ENCODE data around the gene PACRG. TPM values are rescaled to one million over a fixed set of nuclear protein-coding genes. Genes with fewer than 3 reads are reported as not detected.

The PACRG gene
- polyA plus RNA-seq, 3 donors, result not detected

GRCh38 chr6:163179721-163180120 lies 451.9 kb downstream of the PACRG start:
- TF ChIP-seq CTCF (IDR thresholded peaks at IDR 0.05), result no peak
- WGBS (ENCODE audit: insufficient coverage), result 78% methylated on average over 4 of the region's 7 CpGs
- intact Hi-C loops (cut with micrococcal nuclease), result loop anchor here (5.0 to 10.0 kb wide), 2 partner anchors 775 to 783 kb away; no protein-coding TSS in a partner anchor

GRCh38 chr6:163180874-163181541 lies 453.2 kb downstream of the PACRG start:
- peak; percentile 30 to 53 (median 38) for DNase-seq
- H3K4me3 Mint-ChIP-seq, result no peak overlapping the region

More at GRCh38 chr6:163179721-163180120, 451.9 kb downstream of the PACRG start:
- H3K27ac ChIP-seq (ENCODE audit: low read depth in 1 of 2, low read length in 2 of 2), result no peak overlapping the region
- H3K4me3 Mint-ChIP-seq, result no peak overlapping the region
- H3K4me1 ChIP-seq (ENCODE audit: control insufficient read depth in 1 of 2, insufficient read depth in 2 of 2, low read length in 2 of 2), result no peaks in the 10 kb centered on the region
- DNase-seq, result no peak
- no peaks in the 10 kb centered on the region for H4K20me1 ChIP-seq (ENCODE audit: insufficient read depth, low read length)
- no peak overlapping the region for H3K4me3 ChIP-seq (replicated peaks in 1 of 3; ENCODE audit: low read depth in 2 of 3, low read length in 3 of 3)
- H3K36me3 ChIP-seq (replicated peaks in 1 of 2; ENCODE audit: control insufficient read depth in 1 of 2, insufficient read depth in 2 of 2, low read length in 2 of 2), result no peaks in the 10 kb centered on the region
- H3K79me2 ChIP-seq (ENCODE audit: insufficient read depth, low read length), result no peaks in the 10 kb centered on the region
- H3K27ac Mint-ChIP-seq, result no peak overlapping the region
- peaks cover 2 to 4% (median 3%) of the 10 kb centered on the region in 3 donors for H3K27me3 Mint-ChIP-seq (ENCODE audit: low read depth in 3 of 3)
- peaks cover 9% of the 10 kb centered on the region for H3K4me1 Mint-ChIP-seq
- no peaks in the 10 kb centered on the region for H3K36me3 Mint-ChIP-seq
- H3K27me3 ChIP-seq (ENCODE audit: control insufficient read depth in 2 of 2, insufficient read depth in 2 of 2, low read length in 2 of 2), result no peaks in the 10 kb centered on the region
- no peaks in the 10 kb centered on the region for H3K9me3 ChIP-seq (replicated peaks in 1 of 2; ENCODE audit: control insufficient read depth in 1 of 2, insufficient read depth in 1 of 2, low read length in 2 of 2)
- no peak overlapping the region for H3K4me2 ChIP-seq (replicated peaks; ENCODE audit: extremely low read depth, low read length, poor library complexity, severe bottlenecking)
- H3K9ac ChIP-seq (ENCODE audit: insufficient read depth, low read length, poor library complexity, severe bottlenecking), result no peak overlapping the region
- H2AFZ ChIP-seq (ENCODE audit: insufficient read depth, low read depth, low read length, poor library complexity, severe bottlenecking), result no peak overlapping the region
- H3K9me3 Mint-ChIP-seq, result peaks cover 0 to 2% (median 0%) of the 10 kb centered on the region in 7 donors

More at GRCh38 chr6:163180874-163181541, 453.2 kb downstream of the PACRG start:
- Mint-ChIP-seq H3K9me3 (peaks cover 0 to 2% (median 0%) of the 10 kb centered on the region in 7 donors), H3K27ac (no peak overlapping the region), H3K27me3 (ENCODE audit: low read depth in 3 of 3) (peaks cover 2 to 3% (median 2%) of the 10 kb centered on the region in 3 donors), H3K36me3 (no peaks in the 10 kb centered on the region), H3K4me1 (peaks cover 9% of the 10 kb centered on the region)
- H3K4me2 ChIP-seq (replicated peaks; ENCODE audit: extremely low read depth, low read length, poor library complexity, severe bottlenecking), result no peak overlapping the region
- no peaks in the 10 kb centered on the region for H3K36me3 ChIP-seq (replicated peaks in 1 of 2; ENCODE audit: control insufficient read depth in 1 of 2, insufficient read depth in 2 of 2, low read length in 2 of 2)
- no peaks in the 10 kb centered on the region for H3K9me3 ChIP-seq (replicated peaks in 1 of 2; ENCODE audit: control insufficient read depth in 1 of 2, insufficient read depth in 1 of 2, low read length in 2 of 2)
- no peaks in the 10 kb centered on the region for H4K20me1 ChIP-seq (ENCODE audit: insufficient read depth, low read length)
- H3K27me3 ChIP-seq (ENCODE audit: control insufficient read depth in 2 of 2, insufficient read depth in 2 of 2, low read length in 2 of 2), result no peaks in the 10 kb centered on the region
- no peak overlapping the region for H2AFZ ChIP-seq (ENCODE audit: insufficient read depth, low read depth, low read length, poor library complexity, severe bottlenecking)
- no peaks in the 10 kb centered on the region for H3K79me2 ChIP-seq (ENCODE audit: insufficient read depth, low read length)
- 52% methylated on average over 12 of the region's 17 CpGs for WGBS (ENCODE audit: insufficient coverage)
- no peak overlapping the region for H3K27ac ChIP-seq (ENCODE audit: low read depth in 1 of 2, low read length in 2 of 2)
- intact Hi-C loops (cut with micrococcal nuclease), result loop anchor here in 1 of 2 donors (5.0 kb wide), 1 partner anchor 781 kb away; no protein-coding TSS in a partner anchor
- H3K4me3 ChIP-seq (replicated peaks in 1 of 3; ENCODE audit: low read depth in 2 of 3, low read length in 3 of 3), result no peak overlapping the region
- no peaks in the 10 kb centered on the region for H3K4me1 ChIP-seq (ENCODE audit: control insufficient read depth in 1 of 2, insufficient read depth in 2 of 2, low read length in 2 of 2)
- peak; percentile 74 for TF ChIP-seq CTCF (IDR thresholded peaks at IDR 0.05)
- H3K9ac ChIP-seq (ENCODE audit: insufficient read depth, low read length, poor library complexity, severe bottlenecking), result no peak overlapping the region
